ENCODE measurements around the gene BTBD16.

DNA sequence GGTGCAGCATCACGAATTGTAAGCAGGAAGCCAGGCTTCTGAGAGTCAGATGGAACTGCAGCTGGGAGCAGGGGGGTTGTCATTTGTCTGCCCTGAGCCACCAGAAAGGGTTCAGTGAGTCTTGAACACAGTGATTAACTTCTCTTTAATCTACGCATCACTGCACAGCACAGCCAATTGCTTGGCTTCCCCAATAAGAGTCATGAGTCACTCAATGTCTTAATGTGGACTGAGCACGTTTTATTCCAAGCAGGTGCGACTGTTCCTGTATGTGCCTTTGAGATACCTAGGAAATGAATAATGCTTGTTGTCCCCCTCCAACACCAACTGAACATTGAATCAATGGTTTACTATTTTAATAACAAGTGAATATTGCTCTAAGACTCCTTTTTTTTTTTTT lies 77.4 kb downstream of the BTBD16 start:
- TF ChIP-seq JUN (IDR thresholded peaks at IDR 0.05; ENCODE audit: borderline replicate concordance, insufficient read depth, insufficient read length, low read depth) (no peak), EZH2 (IDR thresholded peaks at IDR 0.05; ENCODE audit: borderline replicate concordance, low read depth, low read length, severe bottlenecking) (no peak), POLR2AphosphoS5 (IDR thresholded peaks at IDR 0.05; ENCODE audit: insufficient read depth, low read depth, low read length) (no peak), POLR2A (IDR thresholded peaks at IDR 0.05; ENCODE audit: low read depth, low read length) (no peak)
